OCI-M2 (cell line): ENCODE measurements around the gene CCDC88C.
A peak's percentile ranks its signal among the peaks of the same experiment; 100 is the strongest.

Source experiments
- DNase-seq: peaks from one replicate; lab custom pipeline; 2025; ENCODE audit not compliant: unreplicated experiment; lab: John Stamatoyannopoulos, UW

CCDC88C gene

GRCh38 chr14:91293281-91293680 lies 124.3 kb downstream of the CCDC88C start:
- DNase-seq = no peak

GRCh38 chr14:91292491-91292890 lies 125.1 kb downstream of the CCDC88C start:
- no peak for DNase-seq

- DNase-seq = no peak
Measured at GRCh38 chr14:91291786-91292405, 125.7 kb downstream of the CCDC88C start.

GRCh38 chr14:91290986-91291385 lies 126.6 kb downstream of the CCDC88C start:
- no peak for DNase-seq

- DNase-seq = no peak
Measured at GRCh38 chr14:91289464-91289863, 128.2 kb downstream of the CCDC88C start.

- no peak for DNase-seq
Measured at GRCh38 chr14:91288876-91289275, 128.7 kb downstream of the CCDC88C start.

GRCh38 chr14:91286530-91286937 lies 131.1 kb downstream of the CCDC88C start:
- peak; percentile 48 for DNase-seq

GRCh38 chr14:91284791-91285548 lies 132.7 kb downstream of the CCDC88C start:
- DNase-seq = no peak

- no peak for DNase-seq
Measured at GRCh38 chr14:91284146-91284790, 133.4 kb downstream of the CCDC88C start.

- DNase-seq = no peak
Measured at GRCh38 chr14:91283666-91284065, 134.0 kb downstream of the CCDC88C start.

GRCh38 chr14:91282954-91283645 lies 134.5 kb downstream of the CCDC88C start:
- no peak for DNase-seq

GRCh38 chr14:91281346-91281745 lies 136.3 kb downstream of the CCDC88C start:
- no peak for DNase-seq

GRCh38 chr14:91280129-91280528 lies 137.5 kb downstream of the CCDC88C start:
- DNase-seq = no peak

GRCh38 chr14:91279354-91279753 lies 138.3 kb downstream of the CCDC88C start:
- DNase-seq = no peak

GRCh38 chr14:91278383-91278715 lies 139.3 kb downstream of the CCDC88C start:
- no peak for DNase-seq

- no peak for DNase-seq
Measured at GRCh38 chr14:91277546-91278382, 139.9 kb downstream of the CCDC88C start.

- no peak for DNase-seq
Measured at GRCh38 chr14:91274796-91275195, 142.8 kb downstream of the CCDC88C start.

GRCh38 chr14:91273885-91274273 lies 143.7 kb downstream of the CCDC88C start:
- DNase-seq = no peak

- DNase-seq = no peak
Measured at GRCh38 chr14:91273273-91273884, 144.2 kb downstream of the CCDC88C start.
